ENCODE measurements around the gene URI1. TPM values are rescaled to one million over a fixed set of nuclear protein-coding genes. Genes with fewer than 3 reads are reported as not detected.

The URI1 gene
- total RNA-seq, 1 experiment from 2014 or later = 68.9 TPM

GRCh38 chr19:29966588-29967249 is 24.7 kb downstream of the URI1 start:
- peak; percentile 18 for DNase-seq (ENCODE audit: unreplicated experiment)
- BruUV-seq (replicated peaks) = no TSS peak
- H3K4me3 Mint-ChIP-seq (ENCODE audit: unreplicated experiment) = no peak overlapping the region
- peak; percentile 17 for TF ChIP-seq CTCF (IDR thresholded peaks at IDR 0.05; ENCODE audit: unreplicated experiment)
- H3K27me3 Mint-ChIP-seq (ENCODE audit: insufficient read depth, unreplicated experiment) = no peaks in the 10 kb centered on the region
- ChIA-PET POLR2A (interaction anchor here (0.6 to 2.5 kb wide), 8 partner anchors 10 to 360 kb away, joined by 3 to 8 read pairs (median 4); partner anchors contain the start of genes POP4 and URI1), CTCF (interaction anchor here (0.5 to 1.8 kb wide), 14 partner anchors 9 to 138 kb away, joined by 3 to 8 read pairs (median 4); no protein-coding TSS in a partner anchor)
- intact Hi-C loops (cut with micrococcal nuclease) = loop anchor here (2.0 kb wide), 1 partner anchor 22 kb away; no protein-coding TSS in a partner anchor
- H3K9me3 Mint-ChIP-seq (ENCODE audit: unreplicated experiment) = no peaks in the 10 kb centered on the region
- H3K4me1 Mint-ChIP-seq (ENCODE audit: insufficient read depth, unreplicated experiment) = peaks cover 36% of the 10 kb centered on the region
- no peak overlapping the region for H3K27ac Mint-ChIP-seq (ENCODE audit: low read depth, unreplicated experiment)
- no peaks in the 10 kb centered on the region for H3K36me3 Mint-ChIP-seq (ENCODE audit: insufficient read depth, unreplicated experiment)

- H3K4me3 Mint-ChIP-seq (ENCODE audit: unreplicated experiment) = no peak overlapping the region
- peaks cover 31% of the 10 kb centered on the region for H3K4me1 Mint-ChIP-seq (ENCODE audit: insufficient read depth, unreplicated experiment)
- ChIA-PET CTCF (interaction anchor here (0.5 to 1.8 kb wide), 10 partner anchors 10 to 97 kb away, joined by 3 to 8 read pairs (median 4); no protein-coding TSS in a partner anchor), POLR2A (interaction anchor here (0.5 to 2.5 kb wide), 8 partner anchors 9 to 361 kb away, joined by 3 to 8 read pairs (median 4); partner anchors contain the start of gene POP4)
- H3K27me3 Mint-ChIP-seq (ENCODE audit: insufficient read depth, unreplicated experiment) = no peaks in the 10 kb centered on the region
- intact Hi-C loops (cut with micrococcal nuclease) = loop anchor here (2.0 kb wide), 1 partner anchor 23 kb away; no protein-coding TSS in a partner anchor
- TF ChIP-seq CTCF (IDR thresholded peaks at IDR 0.05; ENCODE audit: unreplicated experiment) = no peak
- no peaks in the 10 kb centered on the region for H3K36me3 Mint-ChIP-seq (ENCODE audit: insufficient read depth, unreplicated experiment)
- H3K9me3 Mint-ChIP-seq (ENCODE audit: unreplicated experiment) = no peaks in the 10 kb centered on the region
- no TSS peak for BruUV-seq (replicated peaks)
- no peak overlapping the region for H3K27ac Mint-ChIP-seq (ENCODE audit: low read depth, unreplicated experiment)
- peak; percentile 50 for DNase-seq (ENCODE audit: unreplicated experiment)
Measured at GRCh38 chr19:29967623-29968022, 25.6 kb downstream of the URI1 start.

GRCh38 chr19:29969891-29970290 is 27.9 kb downstream of the URI1 start:
- ChIA-PET CTCF (no interaction called here), POLR2A (no interaction called here)
- no peaks in the 10 kb centered on the region for H3K36me3 Mint-ChIP-seq (ENCODE audit: insufficient read depth, unreplicated experiment)
- no peaks in the 10 kb centered on the region for H3K9me3 Mint-ChIP-seq (ENCODE audit: unreplicated experiment)
- no peak for DNase-seq (ENCODE audit: unreplicated experiment)
- TF ChIP-seq CTCF (IDR thresholded peaks at IDR 0.05; ENCODE audit: unreplicated experiment) = no peak
- intact Hi-C loops (cut with micrococcal nuclease) = no loop called here
- H3K27me3 Mint-ChIP-seq (ENCODE audit: insufficient read depth, unreplicated experiment) = no peaks in the 10 kb centered on the region
- no peak overlapping the region for H3K27ac Mint-ChIP-seq (ENCODE audit: low read depth, unreplicated experiment)
- H3K4me1 Mint-ChIP-seq (ENCODE audit: insufficient read depth, unreplicated experiment) = peaks cover 19% of the 10 kb centered on the region
- no TSS peak for BruUV-seq (replicated peaks)
- H3K4me3 Mint-ChIP-seq (ENCODE audit: unreplicated experiment) = no peak overlapping the region

- Mint-ChIP-seq H3K27ac (ENCODE audit: low read depth, unreplicated experiment) (no peak overlapping the region), H3K9me3 (ENCODE audit: unreplicated experiment) (no peaks in the 10 kb centered on the region), H3K4me1 (ENCODE audit: insufficient read depth, unreplicated experiment) (peaks cover 19% of the 10 kb centered on the region), H3K4me3 (ENCODE audit: unreplicated experiment) (no peak overlapping the region), H3K36me3 (ENCODE audit: insufficient read depth, unreplicated experiment) (no peaks in the 10 kb centered on the region), H3K27me3 (ENCODE audit: insufficient read depth, unreplicated experiment) (no peaks in the 10 kb centered on the region)
- no peak for TF ChIP-seq CTCF (IDR thresholded peaks at IDR 0.05; ENCODE audit: unreplicated experiment)
- intact Hi-C loops (cut with micrococcal nuclease) = no loop called here
- DNase-seq (ENCODE audit: unreplicated experiment) = no peak
- ChIA-PET CTCF (interaction anchor here (0.6 to 1.1 kb wide), 2 partner anchors 240 to 601 kb away, joined by 4 read pairs; no protein-coding TSS in a partner anchor), POLR2A (interaction anchor here (1.4 kb wide), 1 partner anchor 12 kb away, joined by 3 read pairs; no protein-coding TSS in a partner anchor)
- BruUV-seq (replicated peaks) = no TSS peak
Measured at GRCh38 chr19:29971002-29971401, 29.0 kb downstream of the URI1 start.
